HEK293 (cell line): ENCODE data around the gene KANTR.
A peak's percentile ranks its signal among the peaks of the same experiment; 100 is the strongest.

ENCODE experiments used
- KLF1 ChIP-seq: fragments of 450-650 bp; formaldehyde crosslinking; IDR thresholded peaks from 2 replicates; pipeline ENCODE4 v1.5.1; 2016; ENCODE audit warnings: missing biosample characterization, missing genetic modification characterization
- TRIM28 ChIP-seq: IDR thresholded peaks from 2 replicates; pipeline ENCODE4 v1.6.1; 2011; ENCODE audit warnings: low read length, control low read depth, borderline replicate concordance
- ZBTB1 ChIP-seq: fragments of 450-650 bp; formaldehyde crosslinking; IDR thresholded peaks from 2 replicates; pipeline ENCODE4 v1.5.1; 2016; ENCODE audit warnings: missing biosample characterization, missing genetic modification characterization
- ZNF155 ChIP-seq: fragments of 450-650 bp; formaldehyde crosslinking; IDR thresholded peaks from 2 replicates; pipeline ENCODE4 v1.5.1; 2016; ENCODE audit warnings: missing biosample characterization, missing genetic modification characterization
- ZNF530 ChIP-seq: fragments of 450-650 bp; formaldehyde crosslinking; IDR thresholded peaks from 2 replicates; pipeline ENCODE4 v1.5.1; 2016; ENCODE audit warnings: low read depth, missing biosample characterization, missing genetic modification characterization
- ZNF544 ChIP-seq: fragments of 450-650 bp; formaldehyde crosslinking; IDR thresholded peaks from 2 replicates; pipeline ENCODE4 v1.5.0; 2017; ENCODE audit warnings: missing biosample characterization, missing genetic modification characterization
- ZNF768 ChIP-seq: fragments of 450-650 bp; formaldehyde crosslinking; IDR thresholded peaks from 2 replicates; pipeline ENCODE4 v1.5.1; 2018; ENCODE audit warnings: missing biosample characterization, mild to moderate bottlenecking, missing genetic modification characterization
- ZNF777 ChIP-seq: fragments of 450-650 bp; formaldehyde crosslinking; IDR thresholded peaks from 2 replicates; pipeline ENCODE4 v1.5.1; 2017; ENCODE audit warnings: missing biosample characterization, missing genetic modification characterization, borderline replicate concordance
- TF ChIP-seq, protein P1 (sequence below): fragments of 450-650 bp; formaldehyde crosslinking; IDR thresholded peaks from 2 replicates; pipeline ENCODE4 v1.5.1; 2016; ENCODE audit warnings: missing biosample characterization, missing genetic modification characterization
- TF ChIP-seq, protein P2 (sequence below): fragments of 450-650 bp; formaldehyde crosslinking; IDR thresholded peaks from 2 replicates; pipeline ENCODE4 v1.5.1; 2016; ENCODE audit warnings: missing biosample characterization, missing genetic modification characterization
- TF ChIP-seq, protein P3 (sequence below): fragments of 450-650 bp; formaldehyde crosslinking; IDR thresholded peaks from 2 replicates; pipeline ENCODE4 v1.5.1; 2016; ENCODE audit warnings: missing biosample characterization, missing genetic modification characterization
- TF ChIP-seq, protein P4 (sequence below): fragments of 450-650 bp; formaldehyde crosslinking; IDR thresholded peaks from 2 replicates; pipeline ENCODE4 v1.5.1; 2016; ENCODE audit warnings: missing biosample characterization, missing genetic modification characterization
- TF ChIP-seq, protein P5 (sequence below): fragments of 450-650 bp; formaldehyde crosslinking; conservative IDR thresholded peaks from 2 replicates; pipeline ENCODE4 v1.5.1; 2016; ENCODE audit warnings: low read depth, missing biosample characterization, missing genetic modification characterization
- TF ChIP-seq, protein P6 (sequence below): fragments of 450-650 bp; formaldehyde crosslinking; IDR thresholded peaks from 2 replicates; pipeline ENCODE4 v1.5.1; 2016; ENCODE audit warnings: missing biosample characterization, missing genetic modification characterization, low read depth

DNA sequence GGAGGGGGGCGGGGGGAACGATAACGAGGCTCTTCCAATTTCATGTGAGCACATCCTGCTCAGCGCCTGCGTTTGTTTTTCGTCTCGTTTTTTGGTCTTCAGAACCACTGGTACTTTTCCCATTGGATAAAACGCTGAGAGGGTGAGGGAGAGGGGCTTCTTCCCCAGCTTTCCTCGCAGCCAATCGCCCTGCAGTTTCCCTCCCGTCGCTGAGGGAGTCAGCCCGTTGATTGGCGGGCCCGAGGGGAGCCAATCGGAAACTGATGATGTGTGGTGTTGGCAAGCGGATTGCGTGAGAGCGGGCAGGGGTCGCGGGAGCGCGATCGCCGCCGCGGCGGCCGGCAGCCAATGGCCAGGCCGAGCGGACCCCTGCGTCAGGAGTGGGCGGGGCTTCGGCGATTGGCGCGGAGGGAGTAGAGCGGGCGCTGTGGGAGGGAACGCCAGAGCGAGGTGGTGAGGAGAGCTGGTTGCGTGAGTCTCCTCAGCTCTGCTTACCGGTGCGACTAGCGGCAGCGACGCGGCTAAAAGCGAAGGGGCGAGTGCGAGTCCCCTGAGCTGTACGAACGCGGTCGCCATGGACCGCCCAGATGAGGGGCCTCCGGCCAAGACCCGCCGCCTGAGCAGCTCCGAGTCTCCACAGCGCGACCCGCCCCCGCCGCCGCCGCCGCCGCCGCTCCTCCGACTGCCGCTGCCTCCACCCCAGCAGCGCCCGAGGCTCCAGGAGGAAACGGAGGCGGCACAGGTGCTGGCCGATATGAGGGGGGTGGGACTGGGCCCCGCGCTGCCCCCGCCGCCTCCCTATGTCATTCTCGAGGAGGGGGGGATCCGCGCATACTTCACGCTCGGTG lies 11.8 kb upstream of the KANTR start, which contains the start of gene TSPYL2:
- TF ChIP-seq ZNF530 (tag by site-specific recombination), result no peak
- TF ChIP-seq, protein P1, sequence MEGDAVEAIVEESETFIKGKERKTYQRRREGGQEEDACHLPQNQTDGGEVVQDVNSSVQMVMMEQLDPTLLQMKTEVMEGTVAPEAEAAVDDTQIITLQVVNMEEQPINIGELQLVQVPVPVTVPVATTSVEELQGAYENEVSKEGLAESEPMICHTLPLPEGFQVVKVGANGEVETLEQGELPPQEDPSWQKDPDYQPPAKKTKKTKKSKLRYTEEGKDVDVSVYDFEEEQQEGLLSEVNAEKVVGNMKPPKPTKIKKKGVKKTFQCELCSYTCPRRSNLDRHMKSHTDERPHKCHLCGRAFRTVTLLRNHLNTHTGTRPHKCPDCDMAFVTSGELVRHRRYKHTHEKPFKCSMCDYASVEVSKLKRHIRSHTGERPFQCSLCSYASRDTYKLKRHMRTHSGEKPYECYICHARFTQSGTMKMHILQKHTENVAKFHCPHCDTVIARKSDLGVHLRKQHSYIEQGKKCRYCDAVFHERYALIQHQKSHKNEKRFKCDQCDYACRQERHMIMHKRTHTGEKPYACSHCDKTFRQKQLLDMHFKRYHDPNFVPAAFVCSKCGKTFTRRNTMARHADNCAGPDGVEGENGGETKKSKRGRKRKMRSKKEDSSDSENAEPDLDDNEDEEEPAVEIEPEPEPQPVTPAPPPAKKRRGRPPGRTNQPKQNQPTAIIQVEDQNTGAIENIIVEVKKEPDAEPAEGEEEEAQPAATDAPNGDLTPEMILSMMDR (tag by site-specific recombination), result 0 out of 2 replicates have a peak, but pooled peaks have one; percentile 42
- TF ChIP-seq, protein P2, sequence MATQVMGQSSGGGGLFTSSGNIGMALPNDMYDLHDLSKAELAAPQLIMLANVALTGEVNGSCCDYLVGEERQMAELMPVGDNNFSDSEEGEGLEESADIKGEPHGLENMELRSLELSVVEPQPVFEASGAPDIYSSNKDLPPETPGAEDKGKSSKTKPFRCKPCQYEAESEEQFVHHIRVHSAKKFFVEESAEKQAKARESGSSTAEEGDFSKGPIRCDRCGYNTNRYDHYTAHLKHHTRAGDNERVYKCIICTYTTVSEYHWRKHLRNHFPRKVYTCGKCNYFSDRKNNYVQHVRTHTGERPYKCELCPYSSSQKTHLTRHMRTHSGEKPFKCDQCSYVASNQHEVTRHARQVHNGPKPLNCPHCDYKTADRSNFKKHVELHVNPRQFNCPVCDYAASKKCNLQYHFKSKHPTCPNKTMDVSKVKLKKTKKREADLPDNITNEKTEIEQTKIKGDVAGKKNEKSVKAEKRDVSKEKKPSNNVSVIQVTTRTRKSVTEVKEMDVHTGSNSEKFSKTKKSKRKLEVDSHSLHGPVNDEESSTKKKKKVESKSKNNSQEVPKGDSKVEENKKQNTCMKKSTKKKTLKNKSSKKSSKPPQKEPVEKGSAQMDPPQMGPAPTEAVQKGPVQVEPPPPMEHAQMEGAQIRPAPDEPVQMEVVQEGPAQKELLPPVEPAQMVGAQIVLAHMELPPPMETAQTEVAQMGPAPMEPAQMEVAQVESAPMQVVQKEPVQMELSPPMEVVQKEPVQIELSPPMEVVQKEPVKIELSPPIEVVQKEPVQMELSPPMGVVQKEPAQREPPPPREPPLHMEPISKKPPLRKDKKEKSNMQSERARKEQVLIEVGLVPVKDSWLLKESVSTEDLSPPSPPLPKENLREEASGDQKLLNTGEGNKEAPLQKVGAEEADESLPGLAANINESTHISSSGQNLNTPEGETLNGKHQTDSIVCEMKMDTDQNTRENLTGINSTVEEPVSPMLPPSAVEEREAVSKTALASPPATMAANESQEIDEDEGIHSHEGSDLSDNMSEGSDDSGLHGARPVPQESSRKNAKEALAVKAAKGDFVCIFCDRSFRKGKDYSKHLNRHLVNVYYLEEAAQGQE (tag by site-specific recombination), result peak; percentile 13; the same call in 1 of the 2 replicates
- TF ChIP-seq ZNF768, result no peak
- TF ChIP-seq, protein P3, sequence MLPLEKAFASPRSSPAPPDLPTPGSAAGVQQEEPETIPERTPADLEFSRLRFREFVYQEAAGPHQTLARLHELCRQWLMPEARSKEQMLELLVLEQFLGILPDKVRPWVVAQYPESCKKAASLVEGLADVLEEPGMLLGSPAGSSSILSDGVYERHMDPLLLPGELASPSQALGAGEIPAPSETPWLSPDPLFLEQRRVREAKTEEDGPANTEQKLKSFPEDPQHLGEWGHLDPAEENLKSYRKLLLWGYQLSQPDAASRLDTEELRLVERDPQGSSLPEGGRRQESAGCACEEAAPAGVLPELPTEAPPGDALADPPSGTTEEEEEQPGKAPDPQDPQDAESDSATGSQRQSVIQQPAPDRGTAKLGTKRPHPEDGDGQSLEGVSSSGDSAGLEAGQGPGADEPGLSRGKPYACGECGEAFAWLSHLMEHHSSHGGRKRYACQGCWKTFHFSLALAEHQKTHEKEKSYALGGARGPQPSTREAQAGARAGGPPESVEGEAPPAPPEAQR (tag by site-specific recombination), result no peak
- no peak for TF ChIP-seq ZBTB1 (tag by site-specific recombination)
- TF ChIP-seq, protein P4, sequence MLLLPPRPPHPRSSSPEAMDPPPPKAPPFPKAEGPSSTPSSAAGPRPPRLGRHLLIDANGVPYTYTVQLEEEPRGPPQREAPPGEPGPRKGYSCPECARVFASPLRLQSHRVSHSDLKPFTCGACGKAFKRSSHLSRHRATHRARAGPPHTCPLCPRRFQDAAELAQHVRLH (tag by site-specific recombination), result no peak
- no peak for TF ChIP-seq ZNF544 (tag by site-specific recombination)
- TF ChIP-seq, protein P5, sequence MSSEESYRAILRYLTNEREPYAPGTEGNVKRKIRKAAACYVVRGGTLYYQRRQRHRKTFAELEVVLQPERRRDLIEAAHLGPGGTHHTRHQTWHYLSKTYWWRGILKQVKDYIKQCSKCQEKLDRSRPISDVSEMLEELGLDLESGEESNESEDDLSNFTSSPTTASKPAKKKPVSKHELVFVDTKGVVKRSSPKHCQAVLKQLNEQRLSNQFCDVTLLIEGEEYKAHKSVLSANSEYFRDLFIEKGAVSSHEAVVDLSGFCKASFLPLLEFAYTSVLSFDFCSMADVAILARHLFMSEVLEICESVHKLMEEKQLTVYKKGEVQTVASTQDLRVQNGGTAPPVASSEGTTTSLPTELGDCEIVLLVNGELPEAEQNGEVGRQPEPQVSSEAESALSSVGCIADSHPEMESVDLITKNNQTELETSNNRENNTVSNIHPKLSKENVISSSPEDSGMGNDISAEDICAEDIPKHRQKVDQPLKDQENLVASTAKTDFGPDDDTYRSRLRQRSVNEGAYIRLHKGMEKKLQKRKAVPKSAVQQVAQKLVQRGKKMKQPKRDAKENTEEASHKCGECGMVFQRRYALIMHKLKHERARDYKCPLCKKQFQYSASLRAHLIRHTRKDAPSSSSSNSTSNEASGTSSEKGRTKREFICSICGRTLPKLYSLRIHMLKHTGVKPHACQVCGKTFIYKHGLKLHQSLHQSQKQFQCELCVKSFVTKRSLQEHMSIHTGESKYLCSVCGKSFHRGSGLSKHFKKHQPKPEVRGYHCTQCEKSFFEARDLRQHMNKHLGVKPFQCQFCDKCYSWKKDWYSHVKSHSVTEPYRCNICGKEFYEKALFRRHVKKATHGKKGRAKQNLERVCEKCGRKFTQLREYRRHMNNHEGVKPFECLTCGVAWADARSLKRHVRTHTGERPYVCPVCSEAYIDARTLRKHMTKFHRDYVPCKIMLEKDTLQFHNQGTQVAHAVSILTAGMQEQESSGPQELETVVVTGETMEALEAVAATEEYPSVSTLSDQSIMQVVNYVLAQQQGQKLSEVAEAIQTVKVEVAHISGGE (tag by site-specific recombination), result no peak
- TF ChIP-seq TRIM28, result no peak
- TF ChIP-seq, protein P6, sequence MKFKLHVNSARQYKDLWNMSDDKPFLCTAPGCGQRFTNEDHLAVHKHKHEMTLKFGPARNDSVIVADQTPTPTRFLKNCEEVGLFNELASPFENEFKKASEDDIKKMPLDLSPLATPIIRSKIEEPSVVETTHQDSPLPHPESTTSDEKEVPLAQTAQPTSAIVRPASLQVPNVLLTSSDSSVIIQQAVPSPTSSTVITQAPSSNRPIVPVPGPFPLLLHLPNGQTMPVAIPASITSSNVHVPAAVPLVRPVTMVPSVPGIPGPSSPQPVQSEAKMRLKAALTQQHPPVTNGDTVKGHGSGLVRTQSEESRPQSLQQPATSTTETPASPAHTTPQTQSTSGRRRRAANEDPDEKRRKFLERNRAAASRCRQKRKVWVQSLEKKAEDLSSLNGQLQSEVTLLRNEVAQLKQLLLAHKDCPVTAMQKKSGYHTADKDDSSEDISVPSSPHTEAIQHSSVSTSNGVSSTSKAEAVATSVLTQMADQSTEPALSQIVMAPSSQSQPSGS (tag by site-specific recombination), result no peak
- TF ChIP-seq ZNF777 (tag by site-specific recombination), result no peak
- no peak for TF ChIP-seq ZNF155
- no peak for TF ChIP-seq KLF1 (tag by site-specific recombination)
